ENCODE results near the gene RASD2.

RASD2 gene

GRCh38 chr22:35518811-35519210, 21.8 kb upstream of the RASD2 start:
- DNase-seq (ENCODE audit: low read depth, low spot score): no peak

GRCh38 chr22:35519306-35520000, 21.2 kb upstream of the RASD2 start:
- no peak for DNase-seq (ENCODE audit: low read depth, low spot score)

GRCh38 chr22:35521358-35522224, 19.0 kb upstream of the RASD2 start:
- no peak for DNase-seq (ENCODE audit: low read depth, low spot score)

- no peak for DNase-seq (ENCODE audit: low read depth, low spot score)
Observed at GRCh38 chr22:35522225-35523149, 18.1 kb upstream of the RASD2 start.

GRCh38 chr22:35523167-35523947, 17.3 kb upstream of the RASD2 start:
- no peak for DNase-seq (ENCODE audit: low read depth, low spot score)

- DNase-seq (ENCODE audit: low read depth, low spot score): no peak
Observed at GRCh38 chr22:35524966-35525686, 15.5 kb upstream of the RASD2 start.

- no peak for DNase-seq (ENCODE audit: low read depth, low spot score)
Observed at GRCh38 chr22:35525687-35526332, 14.8 kb upstream of the RASD2 start.

- no peak for DNase-seq (ENCODE audit: low read depth, low spot score)
Observed at GRCh38 chr22:35526333-35526979, 14.2 kb upstream of the RASD2 start.

GRCh38 chr22:35528927-35529326, 11.7 kb upstream of the RASD2 start:
- no peak for DNase-seq (ENCODE audit: low read depth, low spot score)

- DNase-seq (ENCODE audit: low read depth, low spot score): no peak
Observed at GRCh38 chr22:35530700-35531099, 9.9 kb upstream of the RASD2 start.

GRCh38 chr22:35531202-35531601, 9.4 kb upstream of the RASD2 start:
- no peak for DNase-seq (ENCODE audit: low read depth, low spot score)

- DNase-seq (ENCODE audit: low read depth, low spot score): no peak
Observed at GRCh38 chr22:35531676-35532075, 9.0 kb upstream of the RASD2 start.

- DNase-seq (ENCODE audit: low read depth, low spot score): no peak
Observed at GRCh38 chr22:35533365-35534029, 7.1 kb upstream of the RASD2 start.

- DNase-seq (ENCODE audit: low read depth, low spot score): no peak
Observed at GRCh38 chr22:35534091-35534490, 6.5 kb upstream of the RASD2 start.

GRCh38 chr22:35537232-35537631, 3.4 kb upstream of the RASD2 start:
- no peak for DNase-seq (ENCODE audit: low read depth, low spot score)

GRCh38 chr22:35538801-35539321, 1.8 kb upstream of the RASD2 start:
- no peak for DNase-seq (ENCODE audit: low read depth, low spot score)

- DNase-seq (ENCODE audit: low read depth, low spot score): no peak
Observed at GRCh38 chr22:35539487-35539886, 1.1 kb upstream of the RASD2 start.

GRCh38 chr22:35539910-35540594, 579 bp upstream of the RASD2 start:
- DNase-seq (ENCODE audit: low read depth, low spot score): no peak
